ENCODE data around the gene FKBP1A. TPM values are rescaled to one million over a fixed set of nuclear protein-coding genes. Genes with fewer than 3 reads are reported as not detected.

Gene FKBP1A
- total and polyA plus RNA-seq, 2 experiments from 2014 or later: 99.5 to 161 TPM

GRCh38 chr20:1327827-1328679, 64.8 kb downstream of the FKBP1A start:
- H3K4me1 ChIP-seq (ENCODE audit: insufficient read depth): peaks cover 35% of the 10 kb centered on the region
- peaks cover 73% of the 10 kb centered on the region for H3K79me2 ChIP-seq
- TF ChIP-seq EZH2 (IDR thresholded peaks at IDR 0.05; ENCODE audit: borderline replicate concordance) (no peak), EZH2phosphoT487 (IDR thresholded peaks at IDR 0.05; ENCODE audit: low read depth, severe bottlenecking, unreplicated experiment) (no peak)
- TF ChIP-seq, protein P1, sequence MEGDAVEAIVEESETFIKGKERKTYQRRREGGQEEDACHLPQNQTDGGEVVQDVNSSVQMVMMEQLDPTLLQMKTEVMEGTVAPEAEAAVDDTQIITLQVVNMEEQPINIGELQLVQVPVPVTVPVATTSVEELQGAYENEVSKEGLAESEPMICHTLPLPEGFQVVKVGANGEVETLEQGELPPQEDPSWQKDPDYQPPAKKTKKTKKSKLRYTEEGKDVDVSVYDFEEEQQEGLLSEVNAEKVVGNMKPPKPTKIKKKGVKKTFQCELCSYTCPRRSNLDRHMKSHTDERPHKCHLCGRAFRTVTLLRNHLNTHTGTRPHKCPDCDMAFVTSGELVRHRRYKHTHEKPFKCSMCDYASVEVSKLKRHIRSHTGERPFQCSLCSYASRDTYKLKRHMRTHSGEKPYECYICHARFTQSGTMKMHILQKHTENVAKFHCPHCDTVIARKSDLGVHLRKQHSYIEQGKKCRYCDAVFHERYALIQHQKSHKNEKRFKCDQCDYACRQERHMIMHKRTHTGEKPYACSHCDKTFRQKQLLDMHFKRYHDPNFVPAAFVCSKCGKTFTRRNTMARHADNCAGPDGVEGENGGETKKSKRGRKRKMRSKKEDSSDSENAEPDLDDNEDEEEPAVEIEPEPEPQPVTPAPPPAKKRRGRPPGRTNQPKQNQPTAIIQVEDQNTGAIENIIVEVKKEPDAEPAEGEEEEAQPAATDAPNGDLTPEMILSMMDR (IDR thresholded peaks at IDR 0.05; ENCODE audit: poor library complexity): no peak
- H3K27ac ChIP-seq: peak overlapping the region; percentile 100
- H4K20me1 ChIP-seq (ENCODE audit: insufficient read depth, poor library complexity, severe bottlenecking): no peaks in the 10 kb centered on the region
- no peaks in the 10 kb centered on the region for H3K36me3 ChIP-seq (replicated peaks; ENCODE audit: insufficient read depth, low read depth)
- peak; percentile 63 for DNase-seq (ENCODE audit: low spot score)
- WGBS (ENCODE audit: low lambda C conversion rate, missing lambda C conversion rate): 88% methylated on average over 7 of the region's 7 CpGs
- no peak overlapping the region for H2AFZ ChIP-seq
- no peaks in the 10 kb centered on the region for H3K9me3 ChIP-seq (ENCODE audit: low read depth)
- H3K27me3 ChIP-seq: no peaks in the 10 kb centered on the region
- H3K9me2 ChIP-seq (replicated peaks; ENCODE audit: insufficient read depth): no peaks in the 10 kb centered on the region
- H3K4me3 ChIP-seq: no peak overlapping the region
- peak overlapping the region; percentile 85 for H3K4me2 ChIP-seq

GRCh38 chr20:1327241-1327653, 65.6 kb downstream of the FKBP1A start:
- peaks cover 69% of the 10 kb centered on the region for H3K79me2 ChIP-seq
- no peaks in the 10 kb centered on the region for H4K20me1 ChIP-seq (ENCODE audit: insufficient read depth, poor library complexity, severe bottlenecking)
- no peak overlapping the region for H3K4me3 ChIP-seq

GRCh38 chr20:1326031-1326930, 66.6 kb downstream of the FKBP1A start:
- Histone ChIP-seq H3K9me3 (ENCODE audit: low read depth) (no peaks in the 10 kb centered on the region), H3K79me2 (peaks cover 59% of the 10 kb centered on the region), H3K36me3 (replicated peaks; ENCODE audit: insufficient read depth, low read depth) (no peaks in the 10 kb centered on the region), H3K4me1 (ENCODE audit: insufficient read depth) (peaks cover 35% of the 10 kb centered on the region), H3K4me3 (peak overlapping the region; percentile 63), H2AFZ (no peak overlapping the region), H3K4me2 (peak overlapping the region; percentile 85), H3K27me3 (no peaks in the 10 kb centered on the region), H4K20me1 (ENCODE audit: insufficient read depth, poor library complexity, severe bottlenecking) (no peaks in the 10 kb centered on the region), H3K9me2 (replicated peaks; ENCODE audit: insufficient read depth) (no peaks in the 10 kb centered on the region), H3K27ac (peak overlapping the region; percentile 100)
- WGBS (ENCODE audit: low lambda C conversion rate, missing lambda C conversion rate): 45% methylated on average over 10 of the region's 10 CpGs
- TF ChIP-seq, protein P1 (IDR thresholded peaks at IDR 0.05; ENCODE audit: poor library complexity): no peak
- TF ChIP-seq EZH2phosphoT487 (IDR thresholded peaks at IDR 0.05; ENCODE audit: low read depth, severe bottlenecking, unreplicated experiment): no peak
- TF ChIP-seq EZH2 (IDR thresholded peaks at IDR 0.05; ENCODE audit: borderline replicate concordance): no peak
- peak; percentile 44 for DNase-seq (ENCODE audit: low spot score)

More at GRCh38 chr20:1327241-1327653, 65.6 kb downstream of the FKBP1A start:
- H3K4me1 ChIP-seq (ENCODE audit: insufficient read depth): peaks cover 35% of the 10 kb centered on the region
- 82% methylated on average over 8 of the region's 8 CpGs for WGBS (ENCODE audit: low lambda C conversion rate, missing lambda C conversion rate)
- H2AFZ ChIP-seq: no peak overlapping the region
- peak overlapping the region; percentile 85 for H3K4me2 ChIP-seq
- peak; percentile 46 for DNase-seq (ENCODE audit: low spot score)
- H3K27me3 ChIP-seq: no peaks in the 10 kb centered on the region
- H3K36me3 ChIP-seq (replicated peaks; ENCODE audit: insufficient read depth, low read depth): no peaks in the 10 kb centered on the region
- no peaks in the 10 kb centered on the region for H3K9me3 ChIP-seq (ENCODE audit: low read depth)
- TF ChIP-seq EZH2 (IDR thresholded peaks at IDR 0.05; ENCODE audit: borderline replicate concordance) (no peak), EZH2phosphoT487 (IDR thresholded peaks at IDR 0.05; ENCODE audit: low read depth, severe bottlenecking, unreplicated experiment) (no peak)
- TF ChIP-seq, protein P1 (IDR thresholded peaks at IDR 0.05; ENCODE audit: poor library complexity): no peak
- no peaks in the 10 kb centered on the region for H3K9me2 ChIP-seq (replicated peaks; ENCODE audit: insufficient read depth)
- H3K27ac ChIP-seq: peak overlapping the region; percentile 100

Measured in hepatocyte (in vitro differentiated cells).